CD14-positive monocyte (primary cell): ENCODE measurements around the gene TTC28. TPM values are rescaled to one million over a fixed set of nuclear protein-coding genes. Genes with fewer than 3 reads are reported as not detected.
"Not testable (repeated sequence)": the region's sequence is repeated elsewhere in the genome, so short reads cannot be mapped to it uniquely, and the experiment has no call there.

Experiments
- DNase-seq, 3 donors: peaks; one replicate each; pipeline ENCODE4 v3.0.0-alpha.2; 2011 to 2022
- H2AFZ ChIP-seq: 2 replicates; pipeline ENCODE4 v1.6.0; 2012; ENCODE audit warnings: mild to moderate bottlenecking, low read depth, low read length, inconsistent platforms; ENCODE audit not compliant: insufficient read depth, poor library complexity, severe bottlenecking
- H3K27ac ChIP-seq, 2 donors: 1 replicate in 1 of 2; 2 replicates in 1 of 2; pipeline ENCODE4 v1.5.1; 2012 to 2013; ENCODE audit warnings: low read length in 2 of 2, control low read depth in 1 of 2, inconsistent platforms in 1 of 2, low read depth in 1 of 2, mild to moderate bottlenecking in 1 of 2
- H3K27me3 ChIP-seq, 2 donors: one replicate each; pipeline versions ENCODE4 v1.6.0 to v1.6.1; 2011 to 2013; ENCODE audit warnings: low read length in 2 of 2; ENCODE audit not compliant: control insufficient read depth in 2 of 2, insufficient read depth in 2 of 2
- H3K36me3 ChIP-seq, 2 donors: replicated peaks in 1 of 2; 1 replicate in 1 of 2; 2 replicates in 1 of 2; pipeline versions ENCODE4 v1.5.1 to v1.6.1; 2012 to 2013; ENCODE audit warnings: low read length in 2 of 2, control low read depth in 1 of 2, inconsistent platforms in 1 of 2, mild to moderate bottlenecking in 1 of 2; ENCODE audit not compliant: insufficient read depth in 2 of 2, control insufficient read depth in 1 of 2
- H3K4me1 ChIP-seq, 2 donors: 1 replicate in 1 of 2; 2 replicates in 1 of 2; pipeline versions ENCODE4 v1.5.1 to v1.6.1; 2012 to 2013; ENCODE audit warnings: low read length in 2 of 2, control low read depth in 1 of 2, inconsistent platforms in 1 of 2, mild to moderate bottlenecking in 1 of 2, moderate library complexity in 1 of 2; ENCODE audit not compliant: insufficient read depth in 2 of 2, control insufficient read depth in 1 of 2
- H3K4me2 ChIP-seq: replicated peaks from 2 replicates; pipeline ENCODE3; 2012; ENCODE audit warnings: low read length, moderate library complexity, mild to moderate bottlenecking; ENCODE audit not compliant: poor library complexity, severe bottlenecking; ENCODE audit errors: extremely low read depth
- H3K4me3 ChIP-seq, 3 experiments: fragments of 200-600 bp in 1 of 3; sonication (generic) in 1 of 3; replicated peaks in 1 of 3; 1 replicate in 2 of 3; 2 replicates in 1 of 3; pipeline ENCODE4 v1.5.1; 2011 to 2013; ENCODE audit warnings: low read length in 3 of 3, mild to moderate bottlenecking in 3 of 3, control low read depth in 2 of 3, low read depth in 2 of 3, inconsistent platforms in 1 of 3, moderate library complexity in 1 of 3
- H3K79me2 ChIP-seq: 2 replicates; pipeline ENCODE4 v1.6.0; 2012; ENCODE audit warnings: mild to moderate bottlenecking, control low read depth, inconsistent platforms, low read length, moderate library complexity; ENCODE audit not compliant: insufficient read depth
- H3K9ac ChIP-seq: 2 replicates; pipeline ENCODE4 v1.6.0; 2017; ENCODE audit warnings: low read length, mild to moderate bottlenecking; ENCODE audit not compliant: insufficient read depth, poor library complexity, severe bottlenecking
- H3K9me3 ChIP-seq, 2 donors: replicated peaks in 1 of 2; 1 replicate in 1 of 2; 2 replicates in 1 of 2; pipeline versions ENCODE4 v1.5.1 to v1.6.1; 2012 to 2013; ENCODE audit warnings: low read length in 2 of 2, control low read depth in 1 of 2; ENCODE audit not compliant: control insufficient read depth in 1 of 2, insufficient read depth in 1 of 2
- H4K20me1 ChIP-seq: 2 replicates; pipeline ENCODE4 v1.6.0; 2012; ENCODE audit warnings: mild to moderate bottlenecking, low read length, control low read depth, moderate library complexity; ENCODE audit not compliant: insufficient read depth
- H3K27ac Mint-ChIP-seq, 7 donors: one replicate each; pipeline ENCODE4 v1.8.0; 2020; ENCODE audit warnings: mild to moderate bottlenecking in 7 of 7, mixed read lengths in 7 of 7, moderate library complexity in 6 of 7, inconsistent platforms in 2 of 7
- H3K27me3 Mint-ChIP-seq, 3 donors: one replicate each; pipeline ENCODE4 v1.8.0; 2021 to 2022; ENCODE audit warnings: low read depth in 3 of 3, mild to moderate bottlenecking in 3 of 3, mixed read lengths in 3 of 3, moderate library complexity in 3 of 3, inconsistent platforms in 1 of 3
- H3K36me3 Mint-ChIP-seq, 2 donors: one replicate each; pipeline ENCODE4 v1.8.0; 2020; ENCODE audit warnings: mixed read lengths in 2 of 2, inconsistent platforms in 1 of 2, mild to moderate bottlenecking in 1 of 2
- H3K4me1 Mint-ChIP-seq: one replicate; pipeline ENCODE4 v1.8.0; 2020; ENCODE audit warnings: mild to moderate bottlenecking, mixed read lengths
- H3K4me3 Mint-ChIP-seq, 2 donors: one replicate each; pipeline ENCODE4 v1.8.0; 2020; ENCODE audit warnings: mild to moderate bottlenecking in 2 of 2, mixed read lengths in 2 of 2, moderate library complexity in 1 of 2
- H3K9me3 Mint-ChIP-seq, 7 donors: one replicate each; pipeline ENCODE4 v1.8.0; 2020 to 2022; ENCODE audit warnings: mixed read lengths in 7 of 7, mild to moderate bottlenecking in 6 of 7, moderate library complexity in 6 of 7, inconsistent platforms in 2 of 7
- CTCF ChIP-seq: fragments of 200-600 bp; IDR thresholded peaks from one replicate; pipeline ENCODE4 v1.8.0; 2022; ENCODE audit warnings: antibody characterized with exemption, mild to moderate bottlenecking
- WGBS: methylation state at CpG from one replicate; pipeline ENCODE4 v1.1.5; 2013; ENCODE audit warnings: missing lambda C conversion rate; ENCODE audit not compliant: insufficient coverage; 5-methylcytosine and 5-hydroxymethylcytosine counted together
- intact Hi-C, 2 donors: fragments of 100-400 bp; cut with micrococcal nuclease; formaldehyde crosslinking; loops; one replicate each; pipeline versions ENCODE4 v1.15.0 to v1.15.1; 2023
- polyA plus RNA-seq, 3 donors: library from polyadenylated mRNA; depleted of rRNA in 1 of 3; unstranded in 2 of 3; stranded (reverse) in 1 of 3; fragments of 300-500 nt in 2 of 3; fragments of >200 nt in 1 of 3; fragmentation: Illumina TruSeq in 2 of 3; gene quantifications; 1 replicate in 2 of 3; 2 replicates in 1 of 3; pipeline ENCODE4 v1.2.3, GENCODE V29; 2012 to 2021

TTC28 gene
- polyA plus RNA-seq, 3 donors = 0.24 to 0.61 TPM; not detected in 1

GRCh38 chr22:28464127-28464526, 215.5 kb downstream of the TTC28 start:
- Histone ChIP-seq H3K36me3 (no peaks in the 10 kb centered on the region), H3K9ac (no peak overlapping the region), H2AFZ (no peak overlapping the region), H3K27me3 (no peaks in the 10 kb centered on the region), H3K4me2 (no peak overlapping the region), H3K9me3 (no peaks in the 10 kb centered on the region), H3K4me3 (no peak overlapping the region), H4K20me1 (no peaks in the 10 kb centered on the region), H3K27ac (no peak overlapping the region), H3K79me2 (no peaks in the 10 kb centered on the region), H3K4me1 (no peaks in the 10 kb centered on the region)
- H3K9me3 Mint-ChIP-seq = peaks cover 0 to 3% (median 0%) of the 10 kb centered on the region in 7 donors
- no peaks in the 10 kb centered on the region for H3K36me3 Mint-ChIP-seq
- peaks cover 0 to 2% (median 0%) of the 10 kb centered on the region in 3 donors for H3K27me3 Mint-ChIP-seq
- H3K4me3 Mint-ChIP-seq = no peak overlapping the region
- no peak for TF ChIP-seq CTCF
- intact Hi-C loops = no loop called here
- H3K4me1 Mint-ChIP-seq = no peaks in the 10 kb centered on the region
- no peak overlapping the region for H3K27ac Mint-ChIP-seq
- DNase-seq = no peak
- no CpG with 5 or more reads among the region's 1 CpG for WGBS

GRCh38 chr22:28463408-28463807, 216.2 kb downstream of the TTC28 start:
- no CpG with 5 or more reads among the region's 1 CpG for WGBS
- H3K36me3 Mint-ChIP-seq, H4K20me1 ChIP-seq, H3K36me3 ChIP-seq, H3K4me3 Mint-ChIP-seq, intact Hi-C loops, H3K9ac ChIP-seq, H3K27ac ChIP-seq, H2AFZ ChIP-seq, DNase-seq, H3K4me3 ChIP-seq, H3K4me1 ChIP-seq, H3K4me2 ChIP-seq, H3K9me3 Mint-ChIP-seq, H3K27me3 ChIP-seq, H3K27me3 Mint-ChIP-seq, H3K9me3 ChIP-seq, H3K4me1 Mint-ChIP-seq, H3K27ac Mint-ChIP-seq, H3K79me2 ChIP-seq: not testable (repeated sequence)
